GM12878 (cell line): ENCODE results near the gene FOXP1. TPM values are rescaled to one million over a fixed set of nuclear protein-coding genes. Genes with fewer than 3 reads are reported as not detected.

Source experiments
- CEBPB ChIP-seq, 2 experiments: fragments of 150-350 bp in 1 of 2; IDR thresholded peaks; 2 replicates each; pipeline ENCODE4 v1.6.1; 2012 to 2014; ENCODE audit warnings: low read depth in 2 of 2, low read length in 2 of 2, borderline replicate concordance in 1 of 2, inconsistent platforms in 1 of 2
- CHD2 ChIP-seq: IDR thresholded peaks from 2 replicates; pipeline ENCODE4 v1.6.1; 2011; ENCODE audit warnings: low read depth, low read length, improper control_type of control experiment, borderline replicate concordance
- CHD4 ChIP-seq: fragments of 200-600 bp; sonication (generic); IDR thresholded peaks from 2 replicates; pipeline ENCODE4 v1.6.1; 2016; ENCODE audit warnings: mild to moderate bottlenecking
- ETV6 ChIP-seq, 2 experiments: fragments of 450-650 bp in 1 of 2; IDR thresholded peaks in 1 of 2; conservative IDR thresholded peaks in 1 of 2; 2 replicates each; pipeline ENCODE4 v1.6.1; 2014; ENCODE audit warnings: antibody characterized with exemption in 1 of 2, borderline replicate concordance in 1 of 2, low read depth in 1 of 2, mild to moderate bottlenecking in 1 of 2, moderate library complexity in 1 of 2
- FOXM1 ChIP-seq: IDR thresholded peaks from 2 replicates; pipeline ENCODE4 v1.6.1; 2012; ENCODE audit warnings: low read depth, mild to moderate bottlenecking, inconsistent platforms, low read length, moderate library complexity
- GABPA ChIP-seq: IDR thresholded peaks from 2 replicates; pipeline ENCODE4 v1.6.1; 2014; ENCODE audit warnings: antibody characterized with exemption, low read depth, mild to moderate bottlenecking, inconsistent platforms
- IKZF1 ChIP-seq: fragments of 450-650 bp; conservative IDR thresholded peaks from 2 replicates; pipeline ENCODE4 v1.6.1; 2017; ENCODE audit warnings: antibody characterized with exemption, mild to moderate bottlenecking
- KLF5 ChIP-seq: fragments of 450-650 bp; IDR thresholded peaks from 2 replicates; pipeline ENCODE4 v1.6.1; 2014; ENCODE audit warnings: mild to moderate bottlenecking; ENCODE audit not compliant: partially characterized antibody
- MEF2A ChIP-seq: IDR thresholded peaks from 2 replicates; pipeline ENCODE4 v1.6.1; 2011; ENCODE audit warnings: low read depth, mild to moderate bottlenecking, low read length, moderate library complexity; ENCODE audit not compliant: insufficient read depth
- MTA2 ChIP-seq: fragments of 450-650 bp; IDR thresholded peaks from 2 replicates; pipeline ENCODE4 v1.6.1; 2016; ENCODE audit warnings: low read depth, mild to moderate bottlenecking, moderate library complexity
- MYC ChIP-seq: IDR thresholded peaks from 2 replicates; pipeline ENCODE4 v1.6.1; 2011; ENCODE audit warnings: mild to moderate bottlenecking, low read length, moderate library complexity, inconsistent platforms; ENCODE audit not compliant: insufficient read depth, insufficient replicate concordance, insufficient read length, severe bottlenecking
- RUNX3 ChIP-seq: IDR thresholded peaks from 2 replicates; pipeline ENCODE4 v1.6.1; 2012; ENCODE audit warnings: low read length, inconsistent platforms
- TCF12 ChIP-seq: IDR thresholded peaks from 2 replicates; pipeline ENCODE4 v1.6.1; 2011; ENCODE audit warnings: low read depth, mild to moderate bottlenecking, low read length
- TCF3 ChIP-seq: IDR thresholded peaks from 2 replicates; pipeline ENCODE4 v1.6.1; 2012; ENCODE audit warnings: low read depth, mild to moderate bottlenecking, low read length, borderline replicate concordance; ENCODE audit not compliant: insufficient read depth
- polyA plus RNA-seq, 11 experiments: library from polyadenylated mRNA; depleted of rRNA in 4 of 11; unstranded in 6 of 11; stranded (reverse) in 5 of 11; fragments of >200 nt; fragmentation: Nextera tagmentation in 4 of 11; fragmentation: Illumina TruSeq in 1 of 11; extraction: Ambion mirVana in 4 of 11; extraction: Trizol in 1 of 11; gene quantifications; 1 replicate in 1 of 11; 2 replicates in 10 of 11; pipeline versions ENCODE4 v1.2.1 to v1.2.3, GENCODE V29; 2011 to 2016; ENCODE audit warnings: inconsistent platforms in 2 of 11, missing spikeins in 2 of 11, low read depth in 1 of 11
- total RNA-seq, 4 experiments: library from RNA; depleted of rRNA in 3 of 4; stranded (reverse); fragments of >200 nt in 3 of 4; fragmentation: Illumina TruSeq in 1 of 4; extraction: Trizol in 1 of 4; gene quantifications; 2 replicates each; pipeline versions ENCODE4 v1.2.1 to v1.2.3, GENCODE V29; 2013 to 2021
- TF ChIP-seq, protein P1 (sequence below): fragments of 450-650 bp; IDR thresholded peaks from 2 replicates; pipeline ENCODE4 v1.6.1; 2017; ENCODE audit warnings: low read depth, mild to moderate bottlenecking, moderate library complexity
- TF ChIP-seq, protein P2 (sequence below): fragments of 450-650 bp; IDR thresholded peaks from 2 replicates; pipeline ENCODE4 v1.6.1; 2017; ENCODE audit warnings: borderline replicate concordance
- TF ChIP-seq, protein P3 (sequence below): IDR thresholded peaks from 2 replicates; pipeline ENCODE4 v1.6.1; 2012; ENCODE audit warnings: improper control_type of control experiment, low read depth, low read length; ENCODE audit not compliant: insufficient replicate concordance
- TF ChIP-seq, protein P4 (sequence below): fragments of 150-350 bp; IDR thresholded peaks from 2 replicates; pipeline ENCODE4 v1.6.1; 2016; ENCODE audit warnings: low read depth, low read length

FOXP1 gene
- total and polyA plus RNA-seq, 10 of the 15 experiments (the other 5 are each of a cell fraction or from before 2014, with no cell fraction given) = 0.05 to 1.6 (median 0.20) TPM; not detected in 1

DNA sequence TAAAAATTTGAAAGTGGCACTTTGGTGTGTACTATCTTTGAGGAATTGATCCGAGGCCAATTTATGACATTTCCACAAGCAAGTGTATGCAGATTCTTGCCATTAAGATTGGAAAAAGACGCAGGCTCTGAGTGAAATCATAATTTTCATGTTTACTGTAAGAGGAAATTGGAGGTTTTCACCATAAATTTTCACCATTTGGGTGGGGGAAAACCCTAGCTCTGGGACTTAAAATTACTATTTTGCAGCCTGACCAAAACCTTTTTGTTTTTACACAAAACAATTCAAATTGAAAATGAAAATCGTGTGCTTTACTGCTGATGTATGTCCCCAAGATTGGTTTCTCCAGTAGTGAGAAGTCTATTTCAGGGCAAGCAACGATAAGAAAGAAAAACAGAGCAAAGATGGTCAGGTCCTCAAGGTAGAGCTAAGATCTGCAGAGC lies 282.6 kb downstream of the FOXP1 start (continued):
- TF ChIP-seq, protein P1, sequence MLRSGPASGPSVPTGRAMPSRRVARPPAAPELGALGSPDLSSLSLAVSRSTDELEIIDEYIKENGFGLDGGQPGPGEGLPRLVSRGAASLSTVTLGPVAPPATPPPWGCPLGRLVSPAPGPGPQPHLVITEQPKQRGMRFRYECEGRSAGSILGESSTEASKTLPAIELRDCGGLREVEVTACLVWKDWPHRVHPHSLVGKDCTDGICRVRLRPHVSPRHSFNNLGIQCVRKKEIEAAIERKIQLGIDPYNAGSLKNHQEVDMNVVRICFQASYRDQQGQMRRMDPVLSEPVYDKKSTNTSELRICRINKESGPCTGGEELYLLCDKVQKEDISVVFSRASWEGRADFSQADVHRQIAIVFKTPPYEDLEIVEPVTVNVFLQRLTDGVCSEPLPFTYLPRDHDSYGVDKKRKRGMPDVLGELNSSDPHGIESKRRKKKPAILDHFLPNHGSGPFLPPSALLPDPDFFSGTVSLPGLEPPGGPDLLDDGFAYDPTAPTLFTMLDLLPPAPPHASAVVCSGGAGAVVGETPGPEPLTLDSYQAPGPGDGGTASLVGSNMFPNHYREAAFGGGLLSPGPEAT = no peak
- peak; percentile 80 for TF ChIP-seq RUNX3
- TF ChIP-seq CHD4 = no peak
- TF ChIP-seq, protein P2, sequence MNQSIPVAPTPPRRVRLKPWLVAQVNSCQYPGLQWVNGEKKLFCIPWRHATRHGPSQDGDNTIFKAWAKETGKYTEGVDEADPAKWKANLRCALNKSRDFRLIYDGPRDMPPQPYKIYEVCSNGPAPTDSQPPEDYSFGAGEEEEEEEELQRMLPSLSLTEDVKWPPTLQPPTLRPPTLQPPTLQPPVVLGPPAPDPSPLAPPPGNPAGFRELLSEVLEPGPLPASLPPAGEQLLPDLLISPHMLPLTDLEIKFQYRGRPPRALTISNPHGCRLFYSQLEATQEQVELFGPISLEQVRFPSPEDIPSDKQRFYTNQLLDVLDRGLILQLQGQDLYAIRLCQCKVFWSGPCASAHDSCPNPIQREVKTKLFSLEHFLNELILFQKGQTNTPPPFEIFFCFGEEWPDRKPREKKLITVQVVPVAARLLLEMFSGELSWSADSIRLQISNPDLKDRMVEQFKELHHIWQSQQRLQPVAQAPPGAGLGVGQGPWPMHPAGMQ = no peak
- TF ChIP-seq CEBPB (IDR thresholded peaks at IDR 0.05; ENCODE audit: borderline replicate concordance in 1 of 2, low read depth in 2 of 2, low read length in 2 of 2) = peak in 1 of 2 experiments; percentile 48; a peak in 1 of 4 replicates
- TF ChIP-seq FOXM1 = peak; percentile 74; the same call in 1 of the 2 replicates
- 0 out of 2 replicates have a peak, but pooled peaks have one; percentile 18 for TF ChIP-seq MTA2
- TF ChIP-seq IKZF1 = no peak
- no peak for TF ChIP-seq TCF12
- peak; percentile 50; the same call in 1 of the 2 replicates for TF ChIP-seq MEF2A
- TF ChIP-seq ETV6 (conservative IDR thresholded peaks at IDR 0.05 in 1 of 2, IDR thresholded peaks at IDR 0.05 in 1 of 2; ENCODE audit: borderline replicate concordance in 1 of 2, low read depth in 1 of 2) = no peak
- TF ChIP-seq KLF5 = no peak
- TF ChIP-seq, protein P3, sequence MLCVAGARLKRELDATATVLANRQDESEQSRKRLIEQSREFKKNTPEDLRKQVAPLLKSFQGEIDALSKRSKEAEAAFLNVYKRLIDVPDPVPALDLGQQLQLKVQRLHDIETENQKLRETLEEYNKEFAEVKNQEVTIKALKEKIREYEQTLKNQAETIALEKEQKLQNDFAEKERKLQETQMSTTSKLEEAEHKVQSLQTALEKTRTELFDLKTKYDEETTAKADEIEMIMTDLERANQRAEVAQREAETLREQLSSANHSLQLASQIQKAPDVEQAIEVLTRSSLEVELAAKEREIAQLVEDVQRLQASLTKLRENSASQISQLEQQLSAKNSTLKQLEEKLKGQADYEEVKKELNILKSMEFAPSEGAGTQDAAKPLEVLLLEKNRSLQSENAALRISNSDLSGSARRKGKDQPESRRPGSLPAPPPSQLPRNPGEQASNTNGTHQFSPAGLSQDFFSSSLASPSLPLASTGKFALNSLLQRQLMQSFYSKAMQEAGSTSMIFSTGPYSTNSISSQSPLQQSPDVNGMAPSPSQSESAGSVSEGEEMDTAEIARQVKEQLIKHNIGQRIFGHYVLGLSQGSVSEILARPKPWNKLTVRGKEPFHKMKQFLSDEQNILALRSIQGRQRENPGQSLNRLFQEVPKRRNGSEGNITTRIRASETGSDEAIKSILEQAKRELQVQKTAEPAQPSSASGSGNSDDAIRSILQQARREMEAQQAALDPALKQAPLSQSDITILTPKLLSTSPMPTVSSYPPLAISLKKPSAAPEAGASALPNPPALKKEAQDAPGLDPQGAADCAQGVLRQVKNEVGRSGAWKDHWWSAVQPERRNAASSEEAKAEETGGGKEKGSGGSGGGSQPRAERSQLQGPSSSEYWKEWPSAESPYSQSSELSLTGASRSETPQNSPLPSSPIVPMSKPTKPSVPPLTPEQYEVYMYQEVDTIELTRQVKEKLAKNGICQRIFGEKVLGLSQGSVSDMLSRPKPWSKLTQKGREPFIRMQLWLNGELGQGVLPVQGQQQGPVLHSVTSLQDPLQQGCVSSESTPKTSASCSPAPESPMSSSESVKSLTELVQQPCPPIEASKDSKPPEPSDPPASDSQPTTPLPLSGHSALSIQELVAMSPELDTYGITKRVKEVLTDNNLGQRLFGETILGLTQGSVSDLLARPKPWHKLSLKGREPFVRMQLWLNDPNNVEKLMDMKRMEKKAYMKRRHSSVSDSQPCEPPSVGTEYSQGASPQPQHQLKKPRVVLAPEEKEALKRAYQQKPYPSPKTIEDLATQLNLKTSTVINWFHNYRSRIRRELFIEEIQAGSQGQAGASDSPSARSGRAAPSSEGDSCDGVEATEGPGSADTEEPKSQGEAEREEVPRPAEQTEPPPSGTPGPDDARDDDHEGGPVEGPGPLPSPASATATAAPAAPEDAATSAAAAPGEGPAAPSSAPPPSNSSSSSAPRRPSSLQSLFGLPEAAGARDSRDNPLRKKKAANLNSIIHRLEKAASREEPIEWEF = no peak
- TF ChIP-seq CHD2 = no peak
- no peak for TF ChIP-seq TCF3
- peak; percentile 55 for TF ChIP-seq GABPA
- TF ChIP-seq MYC = no peak
- TF ChIP-seq, protein P4, sequence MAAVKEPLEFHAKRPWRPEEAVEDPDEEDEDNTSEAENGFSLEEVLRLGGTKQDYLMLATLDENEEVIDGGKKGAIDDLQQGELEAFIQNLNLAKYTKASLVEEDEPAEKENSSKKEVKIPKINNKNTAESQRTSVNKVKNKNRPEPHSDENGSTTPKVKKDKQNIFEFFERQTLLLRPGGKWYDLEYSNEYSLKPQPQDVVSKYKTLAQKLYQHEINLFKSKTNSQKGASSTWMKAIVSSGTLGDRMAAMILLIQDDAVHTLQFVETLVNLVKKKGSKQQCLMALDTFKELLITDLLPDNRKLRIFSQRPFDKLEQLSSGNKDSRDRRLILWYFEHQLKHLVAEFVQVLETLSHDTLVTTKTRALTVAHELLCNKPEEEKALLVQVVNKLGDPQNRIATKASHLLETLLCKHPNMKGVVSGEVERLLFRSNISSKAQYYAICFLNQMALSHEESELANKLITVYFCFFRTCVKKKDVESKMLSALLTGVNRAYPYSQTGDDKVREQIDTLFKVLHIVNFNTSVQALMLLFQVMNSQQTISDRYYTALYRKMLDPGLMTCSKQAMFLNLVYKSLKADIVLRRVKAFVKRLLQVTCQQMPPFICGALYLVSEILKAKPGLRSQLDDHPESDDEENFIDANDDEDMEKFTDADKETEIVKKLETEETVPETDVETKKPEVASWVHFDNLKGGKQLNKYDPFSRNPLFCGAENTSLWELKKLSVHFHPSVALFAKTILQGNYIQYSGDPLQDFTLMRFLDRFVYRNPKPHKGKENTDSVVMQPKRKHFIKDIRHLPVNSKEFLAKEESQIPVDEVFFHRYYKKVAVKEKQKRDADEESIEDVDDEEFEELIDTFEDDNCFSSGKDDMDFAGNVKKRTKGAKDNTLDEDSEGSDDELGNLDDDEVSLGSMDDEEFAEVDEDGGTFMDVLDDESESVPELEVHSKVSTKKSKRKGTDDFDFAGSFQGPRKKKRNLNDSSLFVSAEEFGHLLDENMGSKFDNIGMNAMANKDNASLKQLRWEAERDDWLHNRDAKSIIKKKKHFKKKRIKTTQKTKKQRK = no peak
